HepG2 (cell line): ENCODE data around the gene NAPG. TPM values are rescaled to one million over a fixed set of nuclear protein-coding genes. Genes with fewer than 3 reads are reported as not detected.

Source experiments
- ATAC-seq: fragments of 200-7000 bp; cut with Tn5 transposase; 3 replicates; pipeline ENCODE4 v1.9.1; 2020; ENCODE audit warnings: mild to moderate bottlenecking, moderate library complexity
- BruUV-seq: library from RNA; stranded (reverse); fragments of 400-500 nt; replicated peaks from 2 replicates; lab custom pipeline; 2021; lab: Mats Ljungman, UMichigan
- CTCF ChIA-PET: fragments of 300-600 bp; formaldehyde crosslinking; extraction: SDS; loops from one replicate; lab custom pipeline; 2021; ENCODE audit warnings: low total read pairs, inconsistent platforms, low intra/inter-chr PET ratio; lab: Yijun Ruan, JAX
- POLR2A ChIA-PET: fragments of 350-600 bp; sonication (Branson Sonifier 250); formaldehyde crosslinking; loops from one replicate; lab custom pipeline; 2020; ENCODE audit warnings: antibody characterized with exemption, inconsistent platforms; lab: Yijun Ruan, JAX
- DNase-seq: peaks from one replicate; pipeline ENCODE4 v3.0.0-alpha.2; 2015; ENCODE audit warnings: low spot score
- FAIRE-seq: peaks from 3 replicates; lab custom pipeline; 2011; peaks lifted over from hg19 to GRCh38; lab: Jason Lieb, UNC
- H2AFZ ChIP-seq: one replicate; pipeline ENCODE4 v1.6.1; 2011; ENCODE audit warnings: low read length, inconsistent platforms
- H3K27ac ChIP-seq: fragments of 300-600 bp; 3 replicates; pipeline ENCODE4 v1.8.0; 2011; ENCODE audit warnings: mixed run types, mild to moderate bottlenecking, mixed read lengths, low read length, inconsistent platforms; ENCODE audit not compliant: insufficient read depth; ENCODE audit errors: extremely low read length
- H3K27me3 ChIP-seq, 2 experiments: fragments of 200-600 bp in 1 of 2; 2 replicates in 1 of 2; 3 replicates in 1 of 2; pipeline versions ENCODE4 v1.6.0 to v1.8.0; 2011; ENCODE audit warnings: low read length in 2 of 2, mild to moderate bottlenecking in 2 of 2, moderate library complexity in 2 of 2, inconsistent platforms in 1 of 2; ENCODE audit not compliant: insufficient read depth in 2 of 2, control insufficient read depth in 1 of 2
- H3K36me3 ChIP-seq, 2 experiments: fragments of 200-600 bp in 1 of 2; replicated peaks in 1 of 2; 2 replicates in 1 of 2; 3 replicates in 1 of 2; pipeline versions ENCODE4 v1.5.1 to v1.8.0; 2011; ENCODE audit warnings: low read length in 2 of 2, inconsistent platforms in 1 of 2; ENCODE audit not compliant: insufficient read depth in 2 of 2, control insufficient read depth in 1 of 2
- H3K4me1 ChIP-seq: 2 replicates; pipeline ENCODE4 v1.5.1; 2012; ENCODE audit warnings: low read length, inconsistent platforms; ENCODE audit not compliant: insufficient read depth
- H3K4me2 ChIP-seq: 2 replicates; pipeline ENCODE4 v1.6.0; 2011; ENCODE audit warnings: low read depth, low read length, inconsistent platforms
- H3K4me3 ChIP-seq, 3 experiments: fragments of 200-600 bp in 1 of 3; sonication (generic), shearing (Covaris generic) in 1 of 3; replicated peaks in 1 of 3; 2 replicates each; pipeline ENCODE4 v1.5.1; 2011 to 2016; ENCODE audit warnings: low read length in 3 of 3, inconsistent platforms in 2 of 3, low read depth in 2 of 3, mild to moderate bottlenecking in 2 of 3, control low read depth in 1 of 3, mixed read lengths in 1 of 3; ENCODE audit not compliant: insufficient read depth in 1 of 3
- H3K79me2 ChIP-seq: one replicate; pipeline ENCODE4 v1.6.1; 2011; ENCODE audit warnings: low read length, inconsistent platforms; ENCODE audit not compliant: insufficient read depth
- H3K9ac ChIP-seq: 2 replicates; pipeline ENCODE4 v1.6.0; 2011; ENCODE audit warnings: mild to moderate bottlenecking, low read depth, low read length, inconsistent platforms; ENCODE audit not compliant: insufficient read depth
- H3K9me3 ChIP-seq: 2 replicates; pipeline ENCODE4 v1.5.1; 2012; ENCODE audit warnings: mild to moderate bottlenecking, low read length
- H4K20me1 ChIP-seq: 2 replicates; pipeline ENCODE4 v1.6.0; 2011; ENCODE audit warnings: inconsistent platforms, mild to moderate bottlenecking, low read length, moderate library complexity; ENCODE audit not compliant: insufficient read depth
- NFIB ChIP-seq: sonication (generic); formaldehyde crosslinking; IDR thresholded peaks from 2 replicates; pipeline ENCODE4 v1.9.0; 2021; ENCODE audit warnings: missing genetic modification reagents, mild to moderate bottlenecking, borderline replicate concordance
- NR1H2 ChIP-seq: sonication (generic); formaldehyde crosslinking; IDR thresholded peaks from 2 replicates; pipeline ENCODE4 v1.8.1; 2022; ENCODE audit warnings: low read depth, missing genetic modification reagents, borderline replicate concordance
- REL ChIP-seq: sonication (generic); formaldehyde crosslinking; conservative IDR thresholded peaks from 2 replicates; pipeline ENCODE4 v1.8.0; 2022; ENCODE audit warnings: mild to moderate bottlenecking, missing genetic modification reagents, moderate library complexity
- SAFB2 ChIP-seq: sonication (generic); formaldehyde crosslinking; IDR thresholded peaks from 2 replicates; pipeline ENCODE4 v1.5.1; 2020; ENCODE audit warnings: missing genetic modification reagents, low read depth, mild to moderate bottlenecking, borderline replicate concordance
- YY1 ChIP-seq: IDR thresholded peaks from 2 replicates; pipeline ENCODE4 v1.6.1; 2011; ENCODE audit warnings: low read length, low read depth, moderate library complexity, mild to moderate bottlenecking; ENCODE audit not compliant: insufficient read depth, insufficient replicate concordance
- WGBS: methylation state at CpG from one replicate; pipeline ENCODE4 v1.1.6; 2017; ENCODE audit warnings: low lambda C conversion rate; 5-methylcytosine and 5-hydroxymethylcytosine counted together
- in situ Hi-C: cut with HindIII; loops from 2 replicates; pipeline ENCODE4 v1.10.0; 2017; ENCODE audit warnings: low pct_unique_long_range_greater_than_20kb; ENCODE audit not compliant: extremely low pct_ligation_motif_present
- intact Hi-C: fragments of 100-400 bp; cut with micrococcal nuclease; formaldehyde crosslinking; loops from one replicate; pipeline ENCODE4 v1.10.0; 2022; ENCODE audit not compliant: unreplicated experiment
- polyA plus RNA-seq, 8 experiments: library from polyadenylated mRNA; depleted of rRNA in 3 of 8; stranded (reverse) in 7 of 8; unstranded in 1 of 8; fragments of >200 nt; fragmentation: Illumina TruSeq in 4 of 8; extraction: Trizol in 4 of 8; gene quantifications; 2 replicates each; pipeline versions ENCODE4 v1.2.1 to v1.2.3, GENCODE V29; 2011 to 2016; ENCODE audit warnings: low read depth in 4 of 8, missing spikeins in 1 of 8, mixed read lengths in 1 of 8; ENCODE audit not compliant: insufficient read depth in 1 of 8
- total RNA-seq, 5 experiments: library from RNA; depleted of rRNA; stranded (reverse); fragments of >200 nt; fragmentation: Illumina TruSeq; extraction: Trizol; gene quantifications; 2 replicates each; pipeline ENCODE4 v1.2.3, GENCODE V29; 2016; ENCODE audit warnings: low read depth in 1 of 5
- TF ChIP-seq, protein P1 (sequence below): sonication (generic); formaldehyde crosslinking; IDR thresholded peaks from 2 replicates; pipeline ENCODE4 v1.5.1; 2020; ENCODE audit warnings: mild to moderate bottlenecking, missing genetic modification reagents, borderline replicate concordance
- TF ChIP-seq, protein P2 (sequence below): IDR thresholded peaks from 2 replicates; pipeline ENCODE4 v1.6.1; 2016; ENCODE audit warnings: control low read depth
- TF ChIP-seq, protein P3 (sequence below): IDR thresholded peaks from 2 replicates; pipeline ENCODE4 v1.6.1; 2016
- TF ChIP-seq, protein P4 (sequence below): sonication (generic); formaldehyde crosslinking; IDR thresholded peaks from 2 replicates; pipeline ENCODE4 v1.5.0; 2020; ENCODE audit warnings: mild to moderate bottlenecking, missing genetic modification reagents

NAPG gene
- total and polyA plus RNA-seq, 2 of the 13 experiments (the other 11 are each of a cell fraction or from before 2014, with no cell fraction given) = 19.8 to 34.4 TPM

DNA sequence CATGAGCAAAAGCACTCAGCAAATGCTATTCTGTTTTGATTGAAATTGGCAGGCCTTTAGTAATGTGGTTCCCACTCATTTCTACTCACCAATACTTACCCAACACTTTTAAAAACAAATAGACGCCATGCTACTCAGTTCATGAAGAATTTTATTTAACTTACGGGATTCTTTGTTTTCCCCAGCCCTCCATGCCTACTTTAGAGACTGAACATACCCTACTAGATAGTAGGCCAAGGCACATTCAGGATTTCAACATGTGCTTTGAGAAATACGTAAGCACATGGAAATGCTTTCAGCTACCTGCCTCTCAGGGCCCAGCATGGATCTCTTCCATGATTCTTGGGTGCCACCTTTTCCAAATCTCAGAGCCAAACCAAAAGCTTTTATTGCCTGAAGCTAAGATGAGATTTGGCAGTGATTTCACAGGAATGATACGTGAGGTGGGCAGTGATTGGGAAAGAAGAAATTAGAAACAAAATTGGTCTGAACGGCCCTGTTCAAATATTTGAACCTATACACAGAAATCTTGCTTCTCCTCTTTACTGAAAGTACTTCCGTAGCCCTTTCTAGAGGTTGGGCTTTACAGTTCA lies 31.4 kb downstream of the NAPG start:
- H3K27ac ChIP-seq = no peak overlapping the region
- H3K27me3 ChIP-seq = no peaks in the 10 kb centered on the region
- peaks cover 2% of the 10 kb centered on the region for H3K4me1 ChIP-seq
- H2AFZ ChIP-seq = no peak overlapping the region
- no peak for ATAC-seq
- no peak for TF ChIP-seq YY1
- in situ Hi-C loops (no loop called here), intact Hi-C loops (no loop called here)
- no peak overlapping the region for H3K4me3 ChIP-seq
- BruUV-seq = no TSS peak
- no peaks in the 10 kb centered on the region for H3K9me3 ChIP-seq
- H4K20me1 ChIP-seq = no peaks in the 10 kb centered on the region
- H3K36me3 ChIP-seq = peaks cover 8 to 34% of the 10 kb centered on the region in 2 experiments
- FAIRE-seq = no peak
- H3K4me2 ChIP-seq = no peak overlapping the region
- DNase-seq = no peak
- WGBS = 96% methylated on average over 6 of the region's 6 CpGs
- ChIA-PET POLR2A (no interaction called here), CTCF (no interaction called here)
- no peaks in the 10 kb centered on the region for H3K79me2 ChIP-seq
- no peak overlapping the region for H3K9ac ChIP-seq

GRCh38 chr18:10558243-10558966 lies 32.6 kb downstream of the NAPG start:
- in situ Hi-C loops = no loop called here
- POLR2A ChIA-PET = no interaction called here

More at GRCh38 chr18:10558243-10558966, 32.6 kb downstream of the NAPG start:
- Histone ChIP-seq H4K20me1 (no peaks in the 10 kb centered on the region), H3K27ac (no peak overlapping the region), H3K9me3 (no peaks in the 10 kb centered on the region), H3K79me2 (no peaks in the 10 kb centered on the region), H2AFZ (no peak overlapping the region), H3K4me1 (no peaks in the 10 kb centered on the region), H3K9ac (no peak overlapping the region), H3K4me3 (no peak overlapping the region), H3K4me2 (no peak overlapping the region), H3K36me3 (peaks cover 4 to 25% of the 10 kb centered on the region in 2 experiments)
- no TSS peak for BruUV-seq
- 98% methylated on average over 2 of the region's 6 CpGs for WGBS
- ATAC-seq (no peak), DNase-seq (no peak)
- intact Hi-C loops = no loop called here
- CTCF ChIA-PET = no interaction called here
- TF ChIP-seq REL (no peak), NFIB (CRISPR knock-in tag) (no peak), NR1H2 (CRISPR knock-in tag) (no peak), SAFB2 (CRISPR knock-in tag) (no peak)
- TF ChIP-seq, protein P1, sequence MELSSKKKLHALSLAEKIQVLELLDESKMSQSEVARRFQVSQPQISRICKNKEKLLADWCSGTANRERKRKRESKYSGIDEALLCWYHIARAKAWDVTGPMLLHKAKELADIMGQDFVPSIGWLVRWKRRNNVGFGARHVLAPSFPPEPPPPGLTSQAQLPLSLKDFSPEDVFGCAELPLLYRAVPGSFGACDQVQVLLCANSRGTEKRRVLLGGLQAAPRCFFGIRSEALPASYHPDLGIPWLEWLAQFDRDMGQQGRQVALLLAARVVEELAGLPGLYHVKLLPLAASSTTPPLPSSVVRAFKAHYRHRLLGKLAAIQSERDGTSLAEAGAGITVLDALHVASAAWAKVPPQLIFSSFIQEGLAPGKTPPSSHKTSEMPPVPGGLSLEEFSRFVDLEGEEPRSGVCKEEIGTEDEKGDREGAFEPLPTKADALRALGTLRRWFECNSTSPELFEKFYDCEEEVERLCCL (CRISPR knock-in tag) = no peak
- TF ChIP-seq, protein P2, sequence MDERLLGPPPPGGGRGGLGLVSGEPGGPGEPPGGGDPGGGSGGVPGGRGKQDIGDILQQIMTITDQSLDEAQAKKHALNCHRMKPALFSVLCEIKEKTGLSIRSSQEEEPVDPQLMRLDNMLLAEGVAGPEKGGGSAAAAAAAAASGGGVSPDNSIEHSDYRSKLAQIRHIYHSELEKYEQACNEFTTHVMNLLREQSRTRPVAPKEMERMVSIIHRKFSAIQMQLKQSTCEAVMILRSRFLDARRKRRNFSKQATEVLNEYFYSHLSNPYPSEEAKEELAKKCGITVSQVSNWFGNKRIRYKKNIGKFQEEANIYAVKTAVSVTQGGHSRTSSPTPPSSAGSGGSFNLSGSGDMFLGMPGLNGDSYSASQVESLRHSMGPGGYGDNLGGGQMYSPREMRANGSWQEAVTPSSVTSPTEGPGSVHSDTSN (CRISPR knock-in tag) = no peak
- TF ChIP-seq, protein P3, sequence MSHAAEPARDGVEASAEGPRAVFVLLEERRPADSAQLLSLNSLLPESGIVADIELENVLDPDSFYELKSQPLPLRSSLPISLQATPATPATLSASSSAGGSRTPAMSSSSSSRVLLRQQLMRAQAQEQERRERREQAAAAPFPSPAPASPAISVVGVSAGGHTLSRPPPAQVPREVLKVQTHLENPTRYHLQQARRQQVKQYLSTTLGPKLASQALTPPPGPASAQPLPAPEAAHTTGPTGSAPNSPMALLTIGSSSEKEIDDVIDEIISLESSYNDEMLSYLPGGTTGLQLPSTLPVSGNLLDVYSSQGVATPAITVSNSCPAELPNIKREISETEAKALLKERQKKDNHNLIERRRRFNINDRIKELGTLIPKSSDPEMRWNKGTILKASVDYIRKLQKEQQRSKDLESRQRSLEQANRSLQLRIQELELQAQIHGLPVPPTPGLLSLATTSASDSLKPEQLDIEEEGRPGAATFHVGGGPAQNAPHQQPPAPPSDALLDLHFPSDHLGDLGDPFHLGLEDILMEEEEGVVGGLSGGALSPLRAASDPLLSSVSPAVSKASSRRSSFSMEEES (CRISPR knock-in tag) = no peak
- TF ChIP-seq, protein P4, sequence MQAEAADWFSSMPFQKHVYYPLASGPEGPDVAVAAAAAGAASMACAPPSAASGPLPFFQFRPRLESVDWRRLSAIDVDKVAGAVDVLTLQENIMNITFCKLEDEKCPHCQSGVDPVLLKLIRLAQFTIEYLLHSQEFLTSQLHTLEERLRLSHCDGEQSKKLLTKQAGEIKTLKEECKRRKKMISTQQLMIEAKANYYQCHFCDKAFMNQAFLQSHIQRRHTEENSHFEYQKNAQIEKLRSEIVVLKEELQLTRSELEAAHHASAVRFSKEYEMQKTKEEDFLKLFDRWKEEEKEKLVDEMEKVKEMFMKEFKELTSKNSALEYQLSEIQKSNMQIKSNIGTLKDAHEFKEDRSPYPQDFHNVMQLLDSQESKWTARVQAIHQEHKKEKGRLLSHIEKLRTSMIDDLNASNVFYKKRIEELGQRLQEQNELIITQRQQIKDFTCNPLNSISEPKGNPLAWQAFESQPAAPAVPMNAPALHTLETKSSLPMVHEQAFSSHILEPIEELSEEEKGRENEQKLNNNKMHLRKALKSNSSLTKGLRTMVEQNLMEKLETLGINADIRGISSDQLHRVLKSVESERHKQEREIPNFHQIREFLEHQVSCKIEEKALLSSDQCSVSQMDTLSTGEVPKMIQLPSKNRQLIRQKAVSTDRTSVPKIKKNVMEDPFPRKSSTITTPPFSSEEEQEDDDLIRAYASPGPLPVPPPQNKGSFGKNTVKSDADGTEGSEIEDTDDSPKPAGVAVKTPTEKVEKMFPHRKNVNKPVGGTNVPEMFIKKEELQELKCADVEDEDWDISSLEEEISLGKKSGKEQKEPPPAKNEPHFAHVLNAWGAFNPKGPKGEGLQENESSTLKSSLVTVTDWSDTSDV (CRISPR knock-in tag) = no peak
- TF ChIP-seq, all 625 proteins: peak for 0
- FAIRE-seq = no peak
- H3K27me3 ChIP-seq = no peaks in the 10 kb centered on the region
